ENCODE results near the gene TRUB1.
"Not testable (repeated sequence)": the region's sequence is repeated elsewhere in the genome, so short reads cannot be mapped to it uniquely, and the experiment has no call there.

Gene TRUB1

GRCh38 chr10:114925587-114926586, 12.1 kb upstream of the TRUB1 start:
- DNase-seq: no peak

- no peak for DNase-seq
Observed at GRCh38 chr10:114928818-114929217, 9.2 kb upstream of the TRUB1 start.

- no peak for DNase-seq
Observed at GRCh38 chr10:114930320-114930719, 7.7 kb upstream of the TRUB1 start.

- DNase-seq: no peak
Observed at GRCh38 chr10:114931072-114931679, 6.8 kb upstream of the TRUB1 start.

GRCh38 chr10:114932225-114932624, 5.8 kb upstream of the TRUB1 start:
- no peak for DNase-seq

- DNase-seq: no peak
Observed at GRCh38 chr10:114932945-114933344, 5.0 kb upstream of the TRUB1 start.

- DNase-seq: no peak
Observed at GRCh38 chr10:114933588-114933987, 4.4 kb upstream of the TRUB1 start.

GRCh38 chr10:114933995-114934394, 4.0 kb upstream of the TRUB1 start:
- not testable (repeated sequence) for DNase-seq

GRCh38 chr10:114938856-114939193, 830 bp downstream of the TRUB1 start:
- no peak for DNase-seq

GRCh38 chr10:114940735-114941134, 2.7 kb downstream of the TRUB1 start:
- DNase-seq: no peak

GRCh38 chr10:114943000-114943399, 5.0 kb downstream of the TRUB1 start:
- no peak for DNase-seq

GRCh38 chr10:114953047-114953446, 15.1 kb downstream of the TRUB1 start:
- no peak for DNase-seq

GRCh38 chr10:114955984-114956383, 18.0 kb downstream of the TRUB1 start:
- DNase-seq: no peak

GRCh38 chr10:114956466-114956865, 18.5 kb downstream of the TRUB1 start:
- DNase-seq: no peak

- no peak for DNase-seq
Observed at GRCh38 chr10:114957122-114957521, 19.1 kb downstream of the TRUB1 start.

- no peak for DNase-seq
Observed at GRCh38 chr10:114957673-114958072, 19.7 kb downstream of the TRUB1 start.

GRCh38 chr10:114962441-114962840, 24.4 kb downstream of the TRUB1 start:
- DNase-seq: no peak

- DNase-seq: no peak
Observed at GRCh38 chr10:114963908-114964307, 25.9 kb downstream of the TRUB1 start.

- no peak for DNase-seq
Observed at GRCh38 chr10:114967071-114967470, 29.1 kb downstream of the TRUB1 start.

GRCh38 chr10:114970515-114970914, 32.5 kb downstream of the TRUB1 start:
- no peak for DNase-seq

- no peak for DNase-seq
Observed at GRCh38 chr10:114973306-114973705, 35.3 kb downstream of the TRUB1 start.

- no peak for DNase-seq
Observed at GRCh38 chr10:114973997-114974396, 36.0 kb downstream of the TRUB1 start.

- no peak for DNase-seq
Observed at GRCh38 chr10:114974625-114975024, 36.6 kb downstream of the TRUB1 start.

- no peak for DNase-seq
Observed at GRCh38 chr10:114975091-114975490, 37.1 kb downstream of the TRUB1 start.
